Epithelial cell of esophagus (primary cell): ENCODE data around the gene PDZK1IP1.
A peak's percentile ranks its signal among the peaks of the same experiment; 100 is the strongest.

Source experiments
- DNase-seq: peaks from one replicate; pipeline ENCODE4 v3.0.0; 2010; ENCODE audit warnings: low read depth
- H3K4me3 ChIP-seq: 2 replicates; pipeline ENCODE4 v1.5.1; 2011; ENCODE audit warnings: mild to moderate bottlenecking, low read length, control low read depth
- CTCF ChIP-seq: IDR thresholded peaks from 2 replicates; pipeline ENCODE4 v1.5.1; 2011; ENCODE audit warnings: low read depth, mild to moderate bottlenecking, low read length, control low read depth, inconsistent platforms; ENCODE audit not compliant: insufficient read depth; ENCODE audit errors: missing control alignments

Gene PDZK1IP1

GRCh38 chr1:47189844-47190508, at the start of gene PDZK1IP1:
Gene PDZK1IP1, minus strand, starts transcription at chr1:47190036. Its CDS starts 104 bp downstream, at chr1:47189932.
- DNase-seq: peak; percentile 97
- H3K4me3 ChIP-seq: no peak within 1 kb of the TSS
- no peak for TF ChIP-seq CTCF

GRCh38 chr1:47238935-47239592, 49.2 kb upstream of the PDZK1IP1 start:
- no peak for DNase-seq
- no peak overlapping the region for H3K4me3 ChIP-seq

GRCh38 chr1:47235806-47236205, 46.0 kb upstream of the PDZK1IP1 start:
- TF ChIP-seq CTCF: no peak
- DNase-seq: no peak
- H3K4me3 ChIP-seq: no peak overlapping the region

More at GRCh38 chr1:47238935-47239592, 49.2 kb upstream of the PDZK1IP1 start:
- no peak for TF ChIP-seq CTCF

- H3K4me3 ChIP-seq: no peak overlapping the region
- no peak for DNase-seq
- no peak for TF ChIP-seq CTCF
Observed at GRCh38 chr1:47235241-47235681, 45.4 kb upstream of the PDZK1IP1 start.

- no peak for DNase-seq
- H3K4me3 ChIP-seq: no peak overlapping the region
- TF ChIP-seq CTCF: no peak
Observed at GRCh38 chr1:47233186-47233585, 43.4 kb upstream of the PDZK1IP1 start.

- peak; percentile 22 for DNase-seq
- no peak within 1 kb of the TSS for H3K4me3 ChIP-seq
- no peak for TF ChIP-seq CTCF
Observed at GRCh38 chr1:47232187-47232874, 42.5 kb upstream of the PDZK1IP1 start, which contains the start of gene TAL1. Gene TAL1, minus strand, starts transcription at chr1:47232225. Its CDS starts 6,337 bp downstream, at chr1:47225888.
